DMS79 (cell line): ENCODE data around the gene LRP1.

Source experiments
- DNase-seq: peaks from one replicate; lab custom pipeline; 2025; lab: John Stamatoyannopoulos, UW

LRP1 gene

GRCh38 chr12:57254506-57255280, 126.4 kb downstream of the LRP1 start:
- no peak for DNase-seq

- DNase-seq, result no peak
Observed at GRCh38 chr12:57255916-57256315, 127.6 kb downstream of the LRP1 start.

GRCh38 chr12:57258977-57259970, 131.0 kb downstream of the LRP1 start:
- DNase-seq, result no peak

- DNase-seq, result no peak
Observed at GRCh38 chr12:57260366-57260765, 132.1 kb downstream of the LRP1 start.

- DNase-seq, result no peak
Observed at GRCh38 chr12:57261428-57261865, 133.2 kb downstream of the LRP1 start.

GRCh38 chr12:57262126-57262822, 134.0 kb downstream of the LRP1 start:
- no peak for DNase-seq
